Measurements from ENCODE around the gene ASTL.

DNA sequence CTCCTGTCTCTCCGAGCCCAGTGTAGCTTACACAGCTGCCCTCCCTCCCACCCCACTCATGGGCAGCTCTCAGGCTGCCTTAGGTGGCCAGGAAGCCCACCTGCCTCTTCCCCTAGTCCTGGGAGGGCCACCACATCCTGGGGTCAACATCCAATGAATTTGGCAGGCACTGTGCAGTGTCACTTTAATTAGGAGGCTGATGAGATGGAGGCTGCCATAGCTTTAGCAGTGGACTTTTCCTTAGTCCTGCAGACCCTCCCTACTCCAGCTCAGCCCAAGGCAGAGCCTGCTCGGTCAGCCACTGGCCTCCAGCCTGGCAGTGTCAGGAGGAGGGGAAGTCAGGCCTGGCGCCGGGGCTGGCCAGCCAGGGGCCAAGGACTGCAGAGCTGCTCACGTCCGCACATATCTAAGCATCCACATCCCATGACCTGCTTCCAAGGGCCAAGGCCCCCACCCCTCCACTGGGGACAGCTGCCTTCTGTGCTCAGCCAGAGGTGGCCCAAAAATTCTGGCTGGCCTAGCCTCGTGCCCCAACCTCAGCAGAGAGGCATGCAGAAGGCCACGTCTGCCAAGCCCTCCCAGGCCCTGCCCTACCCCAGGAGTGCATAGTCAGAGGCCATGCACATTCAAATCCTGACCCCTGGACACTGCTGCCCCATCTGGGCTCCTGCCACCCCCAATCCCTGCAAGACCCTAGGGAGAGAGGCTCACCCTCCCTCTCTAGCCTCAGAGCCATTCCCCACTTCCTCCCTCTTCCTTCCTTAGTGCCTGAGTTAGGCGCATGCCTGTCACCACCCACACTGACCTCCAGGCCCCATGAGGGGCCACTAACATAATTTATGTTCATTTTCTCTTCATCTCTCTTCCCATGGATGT is 55.0 kb downstream of the ASTL start:
- TF ChIP-seq, protein P1, sequence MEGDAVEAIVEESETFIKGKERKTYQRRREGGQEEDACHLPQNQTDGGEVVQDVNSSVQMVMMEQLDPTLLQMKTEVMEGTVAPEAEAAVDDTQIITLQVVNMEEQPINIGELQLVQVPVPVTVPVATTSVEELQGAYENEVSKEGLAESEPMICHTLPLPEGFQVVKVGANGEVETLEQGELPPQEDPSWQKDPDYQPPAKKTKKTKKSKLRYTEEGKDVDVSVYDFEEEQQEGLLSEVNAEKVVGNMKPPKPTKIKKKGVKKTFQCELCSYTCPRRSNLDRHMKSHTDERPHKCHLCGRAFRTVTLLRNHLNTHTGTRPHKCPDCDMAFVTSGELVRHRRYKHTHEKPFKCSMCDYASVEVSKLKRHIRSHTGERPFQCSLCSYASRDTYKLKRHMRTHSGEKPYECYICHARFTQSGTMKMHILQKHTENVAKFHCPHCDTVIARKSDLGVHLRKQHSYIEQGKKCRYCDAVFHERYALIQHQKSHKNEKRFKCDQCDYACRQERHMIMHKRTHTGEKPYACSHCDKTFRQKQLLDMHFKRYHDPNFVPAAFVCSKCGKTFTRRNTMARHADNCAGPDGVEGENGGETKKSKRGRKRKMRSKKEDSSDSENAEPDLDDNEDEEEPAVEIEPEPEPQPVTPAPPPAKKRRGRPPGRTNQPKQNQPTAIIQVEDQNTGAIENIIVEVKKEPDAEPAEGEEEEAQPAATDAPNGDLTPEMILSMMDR (conservative IDR thresholded peaks at IDR 0.05; ENCODE audit: low read depth, low read length) = no peak
- no peak for TF ChIP-seq EZH2phosphoT487 (IDR thresholded peaks at IDR 0.05; ENCODE audit: borderline replicate concordance, low read length)

All from PC-3 (cell line).